ENCODE results near the gene DNAJC9. TPM values are rescaled to one million over a fixed set of nuclear protein-coding genes. Genes with fewer than 3 reads are reported as not detected.
A peak's percentile ranks its signal among the peaks of the same experiment; 100 is the strongest.

Gene DNAJC9
- total and polyA plus RNA-seq, 2 of the 4 experiments (the other 2 are of a cell fraction) = 20.0 to 28.7 TPM

DNA sequence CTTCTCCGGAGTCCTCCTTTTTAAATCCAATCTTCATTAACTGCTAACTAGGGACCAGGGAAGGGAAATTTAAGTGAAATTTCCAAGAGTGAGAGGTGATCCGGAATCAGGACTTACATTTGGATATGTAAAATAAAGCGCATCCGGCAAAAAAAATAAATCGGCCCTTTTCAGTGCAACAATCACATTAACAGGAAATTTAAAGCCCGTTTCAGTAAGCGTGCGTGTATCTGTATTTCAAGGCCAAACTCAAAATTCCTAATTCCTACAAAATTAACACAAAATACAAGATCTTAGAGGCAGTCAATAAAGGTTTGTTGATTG is 771 bp downstream of the DNAJC9 start:
- ATAC-seq (ENCODE audit: low read depth) = no peak
- POLR2A ChIA-PET (ENCODE audit: unreplicated experiment) = no interaction called here
- DNase-seq = no peak

More for the DNA sequence above, 771 bp downstream of the DNAJC9 start:
- CTCF ChIA-PET = no interaction called here
- Histone ChIP-seq H4K5ac (ENCODE audit: low read depth, low read length) (no peak overlapping the region; the same call in 1 of the 2 replicates), H4K91ac (ENCODE audit: insufficient read depth, low read depth, low read length) (no peak overlapping the region), H3K9me1 (ENCODE audit: insufficient read depth, low read length) (no peaks in the 10 kb centered on the region; the same call in 1 of the 2 replicates), H3K27ac (ENCODE audit: insufficient read depth, low read length) (peak overlapping the region; percentile 77), H3K18ac (ENCODE audit: low read depth, low read length) (no peak overlapping the region; the same call in 1 of the 2 replicates), H2BK120ac (ENCODE audit: low read depth, low read length) (no peak overlapping the region), H2AK5ac (ENCODE audit: low read depth, low read length) (no peak overlapping the region; the same call in 1 of the 2 replicates), H3K4me3 (ENCODE audit: insufficient read depth, low read depth, low read length) (peak overlapping the region; percentile 88), H2BK15ac (ENCODE audit: low read depth, low read length) (no peak overlapping the region), H3K4me1 (ENCODE audit: control insufficient read depth, insufficient read depth, low read length) (peaks cover 7% of the 10 kb centered on the region), H3K14ac (replicated peaks; ENCODE audit: low read depth, low read length) (peak overlapping the region; percentile 81), H4K8ac (ENCODE audit: low read depth in 2 of 2, low read length in 2 of 2) (peak overlapping the region; percentile 81 to 85), H3K79me1 (ENCODE audit: low read depth in 1 of 2, low read length in 2 of 2) (peaks cover 17 to 39% of the 10 kb centered on the region in 2 experiments), H2BK20ac (ENCODE audit: low read depth, low read length) (no peak overlapping the region), H3K4me2 (ENCODE audit: low read depth, low read length) (peak overlapping the region; percentile 95), H3K9me3 (ENCODE audit: control insufficient read depth, insufficient read depth, low read length) (no peaks in the 10 kb centered on the region), H3K9ac (ENCODE audit: low read depth, low read length) (peak overlapping the region; percentile 83), H3K23ac (ENCODE audit: low read depth, low read length) (peak overlapping the region; percentile 97; the same call in 1 of the 2 replicates), H2AFZ (replicated peaks; ENCODE audit: low read length, poor library complexity) (peak overlapping the region; percentile 88), H3K4ac (ENCODE audit: low read depth, low read length) (peak overlapping the region; percentile 70; the same call in 1 of the 2 replicates), H4K20me1 (ENCODE audit: insufficient read depth, low read length) (no peaks in the 10 kb centered on the region), H3K27me3 (ENCODE audit: control insufficient read depth, insufficient read depth, low read length) (no peaks in the 10 kb centered on the region), H3K56ac (ENCODE audit: extremely low read depth, insufficient read depth, low read length) (peak overlapping the region; percentile 83), H3K36me3 (ENCODE audit: control insufficient read depth, insufficient read depth, low read length) (peaks cover 18% of the 10 kb centered on the region), H2AK9ac (replicated peaks; ENCODE audit: low read depth, low read length, poor library complexity) (no peak overlapping the region), H2BK5ac (ENCODE audit: low read depth, low read length, poor library complexity, severe bottlenecking) (peak overlapping the region; percentile 28)
- WGBS, 2 experiments (ENCODE audit: extremely low coverage in 2 of 2, insufficient read length in 1 of 2) = no CpG with 5 or more reads among the region's 8 CpGs
- BruUV-seq (replicated peaks) = no TSS peak
- dilution Hi-C loops (cut with HindIII; ENCODE audit: low sequenced_read_pairs, unreplicated experiment) (no loop called here), intact Hi-C loops (cut with micrococcal nuclease) (no loop called here), in situ Hi-C loops (cut with MboI; ENCODE audit: low sequenced_read_pairs) (no loop called here)
- TF ChIP-seq FOS (IDR thresholded peaks at IDR 0.05; ENCODE audit: low read depth, low read length) (no peak), RAD21 (IDR thresholded peaks at IDR 0.05; ENCODE audit: low read length) (no peak), BHLHE40 (IDR thresholded peaks at IDR 0.05; ENCODE audit: low read depth, low read length) (no peak), NFE2L2 (IDR thresholded peaks at IDR 0.05; ENCODE audit: low read depth, low read length) (no peak), POLR2A (IDR thresholded peaks at IDR 0.05; ENCODE audit: low read depth, low read length) (no peak), CHD1 (IDR thresholded peaks at IDR 0.05; ENCODE audit: low read depth, low read length) (no peak), MAZ (IDR thresholded peaks at IDR 0.05; ENCODE audit: borderline replicate concordance, low read depth, low read length) (no peak), MAFK (IDR thresholded peaks at IDR 0.05; ENCODE audit: low read depth, low read length) (no peak), RFX5 (IDR thresholded peaks at IDR 0.05; ENCODE audit: low read depth, low read length) (no peak), RCOR1 (IDR thresholded peaks at IDR 0.05; ENCODE audit: insufficient replicate concordance, low read length) (no peak), SMC3 (IDR thresholded peaks at IDR 0.05; ENCODE audit: low read depth, low read length) (no peak), MXI1 (IDR thresholded peaks at IDR 0.05; ENCODE audit: borderline replicate concordance, low read depth, low read length) (no peak), CEBPB (IDR thresholded peaks at IDR 0.05; ENCODE audit: low read depth, low read length) (no peak)
- TF ChIP-seq, protein P1, sequence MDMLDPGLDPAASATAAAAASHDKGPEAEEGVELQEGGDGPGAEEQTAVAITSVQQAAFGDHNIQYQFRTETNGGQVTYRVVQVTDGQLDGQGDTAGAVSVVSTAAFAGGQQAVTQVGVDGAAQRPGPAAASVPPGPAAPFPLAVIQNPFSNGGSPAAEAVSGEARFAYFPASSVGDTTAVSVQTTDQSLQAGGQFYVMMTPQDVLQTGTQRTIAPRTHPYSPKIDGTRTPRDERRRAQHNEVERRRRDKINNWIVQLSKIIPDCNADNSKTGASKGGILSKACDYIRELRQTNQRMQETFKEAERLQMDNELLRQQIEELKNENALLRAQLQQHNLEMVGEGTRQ (IDR thresholded peaks at IDR 0.05; ENCODE audit: low read depth, low read length) = no peak
- TF ChIP-seq, protein P2, sequence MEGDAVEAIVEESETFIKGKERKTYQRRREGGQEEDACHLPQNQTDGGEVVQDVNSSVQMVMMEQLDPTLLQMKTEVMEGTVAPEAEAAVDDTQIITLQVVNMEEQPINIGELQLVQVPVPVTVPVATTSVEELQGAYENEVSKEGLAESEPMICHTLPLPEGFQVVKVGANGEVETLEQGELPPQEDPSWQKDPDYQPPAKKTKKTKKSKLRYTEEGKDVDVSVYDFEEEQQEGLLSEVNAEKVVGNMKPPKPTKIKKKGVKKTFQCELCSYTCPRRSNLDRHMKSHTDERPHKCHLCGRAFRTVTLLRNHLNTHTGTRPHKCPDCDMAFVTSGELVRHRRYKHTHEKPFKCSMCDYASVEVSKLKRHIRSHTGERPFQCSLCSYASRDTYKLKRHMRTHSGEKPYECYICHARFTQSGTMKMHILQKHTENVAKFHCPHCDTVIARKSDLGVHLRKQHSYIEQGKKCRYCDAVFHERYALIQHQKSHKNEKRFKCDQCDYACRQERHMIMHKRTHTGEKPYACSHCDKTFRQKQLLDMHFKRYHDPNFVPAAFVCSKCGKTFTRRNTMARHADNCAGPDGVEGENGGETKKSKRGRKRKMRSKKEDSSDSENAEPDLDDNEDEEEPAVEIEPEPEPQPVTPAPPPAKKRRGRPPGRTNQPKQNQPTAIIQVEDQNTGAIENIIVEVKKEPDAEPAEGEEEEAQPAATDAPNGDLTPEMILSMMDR (conservative IDR thresholded peaks at IDR 0.05; ENCODE audit: low read depth, low read length) = no peak
- TF ChIP-seq, protein P3, sequence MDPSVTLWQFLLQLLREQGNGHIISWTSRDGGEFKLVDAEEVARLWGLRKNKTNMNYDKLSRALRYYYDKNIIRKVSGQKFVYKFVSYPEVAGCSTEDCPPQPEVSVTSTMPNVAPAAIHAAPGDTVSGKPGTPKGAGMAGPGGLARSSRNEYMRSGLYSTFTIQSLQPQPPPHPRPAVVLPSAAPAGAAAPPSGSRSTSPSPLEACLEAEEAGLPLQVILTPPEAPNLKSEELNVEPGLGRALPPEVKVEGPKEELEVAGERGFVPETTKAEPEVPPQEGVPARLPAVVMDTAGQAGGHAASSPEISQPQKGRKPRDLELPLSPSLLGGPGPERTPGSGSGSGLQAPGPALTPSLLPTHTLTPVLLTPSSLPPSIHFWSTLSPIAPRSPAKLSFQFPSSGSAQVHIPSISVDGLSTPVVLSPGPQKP (IDR thresholded peaks at IDR 0.05; ENCODE audit: borderline replicate concordance, low read depth, low read length) = no peak
